GM12873 (cell line): ENCODE results near the gene ZNF322.

Experiments used
- CTCF ChIP-seq: IDR thresholded peaks from 2 replicates; pipeline ENCODE4 v1.5.1; 2012; ENCODE audit warnings: low read depth, mild to moderate bottlenecking, moderate library complexity, low read length, control low read depth; ENCODE audit not compliant: insufficient read depth; ENCODE audit errors: missing control alignments

The ZNF322 gene

DNA sequence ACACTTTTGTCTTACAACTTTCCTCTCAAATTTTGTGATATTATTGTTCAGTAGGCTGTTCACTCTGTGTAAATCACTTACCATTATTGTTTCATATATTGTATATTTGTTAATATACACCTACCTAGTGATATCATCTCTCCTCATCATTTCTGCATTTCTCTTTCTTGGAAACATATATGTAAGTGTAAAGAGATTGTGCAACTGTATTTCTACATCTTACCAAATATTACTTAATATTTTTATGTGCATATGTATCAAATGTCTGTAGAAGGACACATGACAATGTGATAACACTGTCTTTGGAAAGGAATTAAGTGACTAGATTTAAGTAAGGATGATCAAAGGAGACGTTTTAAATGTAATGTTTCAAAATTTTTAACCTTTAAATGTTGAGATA is 30.2 kb downstream of the ZNF322 start:
- TF ChIP-seq CTCF: no peak

GRCh38 chr6:26627843-26628242 is 31.7 kb downstream of the ZNF322 start:
- TF ChIP-seq CTCF: no peak

- no peak for TF ChIP-seq CTCF
These were observed 35.0 kb downstream of the ZNF322 start for GRCh38 chr6:26624557-26624956.

- TF ChIP-seq CTCF: no peak
These were observed 36.1 kb downstream of the ZNF322 start for GRCh38 chr6:26623339-26623859.

DNA sequence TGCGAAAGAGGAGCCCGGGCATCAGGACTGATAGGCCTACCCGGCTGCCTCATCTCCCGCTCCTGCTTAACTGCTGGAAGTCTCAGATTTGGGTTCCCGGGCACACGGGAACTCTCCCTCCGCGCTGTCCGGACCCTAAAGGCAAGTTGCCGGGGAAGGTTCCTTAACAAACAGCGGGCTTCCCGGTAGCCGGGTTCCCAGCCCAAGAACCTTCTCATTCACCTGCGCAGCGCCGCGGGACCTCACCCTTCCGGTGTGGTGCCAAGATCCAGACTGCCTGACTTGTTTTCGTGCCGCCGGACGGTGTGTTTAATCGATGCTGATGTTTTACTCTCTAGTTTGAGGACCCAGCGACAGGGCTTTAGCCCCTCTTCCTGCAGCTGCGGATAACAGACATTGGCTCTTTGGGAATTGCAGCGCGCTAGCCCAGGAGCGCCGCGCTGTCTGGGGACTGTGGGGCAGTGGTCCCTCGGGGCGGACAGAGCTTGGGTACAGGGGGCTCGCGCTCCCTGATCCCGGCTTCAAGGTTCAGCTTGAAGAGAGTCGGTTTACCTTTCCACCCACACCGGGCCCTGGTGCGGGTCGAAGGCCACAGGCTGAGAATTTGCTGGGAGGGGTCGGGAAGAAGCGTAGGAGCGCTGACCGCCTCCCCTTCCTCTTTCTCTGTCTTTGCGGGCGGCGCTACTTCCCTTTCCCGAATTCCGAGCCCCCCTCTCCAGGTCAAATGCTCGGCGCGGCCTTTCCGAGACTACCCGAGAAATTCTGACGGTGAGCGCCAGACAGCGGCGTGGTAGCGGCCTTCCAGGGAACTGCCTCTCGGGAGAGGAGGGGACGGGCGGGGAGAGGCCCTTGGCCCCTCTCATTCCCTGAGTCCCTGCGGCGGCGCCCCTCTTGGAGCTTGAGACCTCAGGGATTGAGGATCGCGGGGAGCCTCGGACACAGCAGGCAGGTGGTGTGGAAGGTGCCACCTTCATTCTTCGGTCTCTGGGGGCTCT is 45.6 kb downstream of the ZNF322 start:
- no peak for TF ChIP-seq CTCF

DNA sequence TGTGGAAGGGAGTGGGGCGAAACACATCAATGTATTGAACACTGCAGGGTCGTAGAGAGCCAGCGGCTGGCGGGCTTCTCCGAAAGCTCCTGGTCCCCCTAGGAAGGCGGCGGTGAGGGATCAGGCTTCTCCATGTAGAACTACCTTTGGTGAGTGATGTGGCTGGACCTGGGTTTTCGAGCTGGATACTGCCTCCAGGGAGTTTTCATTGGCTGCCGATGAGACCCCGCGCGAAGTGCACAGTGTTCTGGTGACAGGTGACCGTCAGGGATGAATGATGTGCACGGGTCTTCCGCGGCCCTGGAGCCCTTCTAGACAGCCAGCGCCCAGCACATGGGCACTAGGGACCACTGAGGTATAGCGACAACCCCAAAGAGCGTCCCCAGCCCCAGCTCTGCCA is 46.3 kb downstream of the ZNF322 start:
- no peak for TF ChIP-seq CTCF

- no peak for TF ChIP-seq CTCF
These were observed 47.9 kb downstream of the ZNF322 start for GRCh38 chr6:26611599-26611998.
